GM21515 (cell line): ENCODE measurements around the gene CFAP54.
A peak's percentile ranks its signal among the peaks of the same experiment; 100 is the strongest.
"Not testable (repeated sequence)": the region's sequence is repeated elsewhere in the genome, so short reads cannot be mapped to it uniquely, and the experiment has no call there.

Experiments
- ATAC-seq: cut with Tn5 transposase; IDR thresholded peaks from one replicate; pipeline ENCODE4 v1.9.1; 2021; ENCODE audit not compliant: unreplicated experiment

The CFAP54 gene

DNA sequence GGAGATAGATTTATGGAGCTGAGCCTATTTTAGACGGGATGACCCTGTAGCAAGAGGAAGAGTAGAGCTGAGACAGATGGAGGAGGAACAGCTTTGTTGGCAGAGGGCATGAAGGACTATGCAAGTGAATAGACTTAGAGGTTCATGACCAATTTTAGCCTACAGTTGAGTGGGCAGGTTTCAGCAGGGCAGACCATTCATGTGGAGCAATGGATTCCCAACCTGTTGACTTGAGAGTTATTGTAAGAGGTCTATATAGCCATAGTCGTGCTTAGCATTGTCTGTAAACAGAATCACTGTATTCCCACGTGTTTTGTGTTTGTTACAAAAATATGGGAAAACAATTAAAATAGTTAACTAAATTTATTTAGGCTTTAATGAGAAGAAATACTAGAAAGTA, 116.8 kb downstream of the CFAP54 start:
- ATAC-seq, result no peak

DNA sequence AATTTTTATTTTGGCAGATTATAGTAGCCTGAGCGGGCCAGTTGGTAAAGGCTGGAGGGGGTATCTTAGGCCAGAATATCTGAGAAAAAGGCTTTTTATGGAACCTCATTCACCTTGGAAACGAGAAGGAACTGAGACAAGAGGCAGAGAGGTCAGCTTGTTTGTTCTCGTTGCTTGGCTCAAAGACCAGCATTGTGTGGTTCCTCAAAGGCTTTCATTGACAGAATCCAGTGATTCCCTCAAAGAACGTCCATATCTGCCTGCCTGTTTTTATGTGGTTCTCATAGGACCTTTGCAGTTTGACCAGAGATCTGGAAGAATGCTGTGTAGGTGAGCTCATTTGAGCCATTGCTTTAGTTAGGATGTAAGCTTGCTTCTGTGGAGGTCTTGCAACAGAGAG, 117.3 kb downstream of the CFAP54 start:
- no peak for ATAC-seq

DNA sequence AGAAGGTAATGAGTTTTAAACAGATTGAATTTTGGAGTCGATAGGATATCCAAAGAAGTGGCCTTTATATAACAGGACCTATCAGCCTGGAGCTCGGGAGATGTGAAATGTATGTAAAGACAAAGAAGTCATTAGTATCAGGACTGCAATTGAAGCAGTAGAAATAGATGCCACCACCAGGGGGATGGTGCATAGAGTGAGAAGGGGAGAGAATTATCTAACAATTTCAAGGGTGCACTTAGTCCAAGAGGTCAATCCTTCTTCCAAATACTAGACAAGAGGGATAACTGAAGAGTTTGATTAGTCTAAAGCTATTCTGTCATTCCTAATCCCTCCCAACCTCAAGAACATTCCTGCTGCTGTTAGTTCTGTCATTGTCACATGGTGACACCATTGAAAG, 127.8 kb downstream of the CFAP54 start:
- ATAC-seq, result no peak

DNA sequence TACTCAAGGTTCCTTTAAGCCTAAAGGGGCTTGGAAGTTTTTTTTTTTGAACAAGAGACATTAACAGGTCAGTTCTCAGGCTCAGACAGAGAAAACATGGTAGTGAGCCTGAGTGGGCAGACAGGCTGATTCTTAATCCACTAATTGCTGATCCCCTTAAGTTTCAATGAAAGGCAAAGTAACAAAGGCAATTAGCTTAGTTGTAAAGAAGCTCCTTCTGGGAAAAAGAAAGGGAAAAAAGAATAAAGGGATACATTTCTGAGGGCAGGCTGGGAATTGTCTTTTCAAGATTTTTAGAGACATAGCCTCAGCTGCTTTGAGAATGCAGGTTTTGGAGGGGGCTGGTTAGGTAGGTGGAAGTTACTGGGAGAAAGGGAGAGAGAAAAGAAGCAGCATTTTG, 133.8 kb downstream of the CFAP54 start:
- ATAC-seq, result no peak

DNA sequence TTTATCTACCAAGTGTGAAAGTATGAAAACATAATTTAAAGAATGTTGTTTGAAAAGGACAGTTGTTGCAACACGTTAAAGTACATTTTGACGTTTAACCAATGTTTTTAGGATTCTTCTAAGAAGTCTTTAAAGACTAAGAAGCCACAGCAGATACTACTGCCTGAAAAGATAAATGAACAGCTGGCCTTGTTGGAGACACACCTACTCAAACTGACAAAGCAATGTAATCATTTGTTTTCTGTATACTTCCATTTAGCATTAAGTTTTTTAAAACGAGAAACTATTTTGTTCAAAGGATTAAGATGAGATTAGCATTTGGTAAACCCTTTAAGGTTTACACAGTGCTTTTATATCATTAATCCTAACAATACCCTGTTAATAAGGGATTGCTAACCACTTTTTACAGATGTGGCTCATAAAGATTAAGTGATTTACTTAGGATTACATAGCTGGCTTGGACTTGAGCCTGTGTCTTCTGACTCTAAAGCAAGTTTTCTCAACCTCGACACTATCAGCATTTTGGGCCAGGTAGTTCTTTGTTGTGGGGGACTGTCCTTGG, 134.4 kb downstream of the CFAP54 start:
- ATAC-seq, result no peak

DNA sequence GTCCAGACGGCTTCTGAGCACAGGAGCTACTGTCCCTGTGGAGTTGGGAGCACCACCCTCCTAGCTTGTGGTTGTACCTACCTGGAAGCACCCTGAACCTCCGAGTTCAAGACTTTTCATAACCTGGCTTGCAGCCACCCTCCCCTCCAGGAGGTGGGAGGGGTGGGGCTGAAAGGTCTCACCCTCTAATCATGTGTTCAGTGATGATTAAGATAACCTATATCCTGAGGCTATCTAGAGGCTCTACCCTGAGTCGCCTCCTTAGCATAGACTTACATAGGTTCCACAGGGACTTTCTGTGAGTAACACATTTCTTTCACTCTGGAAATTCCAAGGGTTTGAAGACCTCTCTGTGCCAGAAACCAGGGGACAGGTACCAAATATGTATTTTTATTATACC, 146.5 kb downstream of the CFAP54 start:
- ATAC-seq, result no peak

DNA sequence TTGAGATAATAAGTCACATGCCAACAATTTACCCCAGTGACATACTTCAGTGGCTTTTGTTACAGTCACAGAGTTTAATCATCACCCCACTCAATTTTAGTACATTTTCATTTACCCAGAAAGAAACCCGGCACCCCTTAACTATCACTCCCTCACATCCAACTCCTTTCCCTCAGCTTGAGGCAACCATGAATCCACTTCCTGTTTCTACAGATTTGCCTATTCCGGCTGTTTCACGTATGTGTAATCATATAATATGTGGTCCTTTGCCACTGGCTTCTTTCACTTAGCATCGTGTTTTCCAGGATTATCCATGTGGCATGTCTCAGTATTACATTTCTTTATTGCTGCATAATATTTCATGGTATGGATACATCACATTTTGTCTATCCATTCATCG, 147.5 kb downstream of the CFAP54 start:
- ATAC-seq, result no peak

DNA sequence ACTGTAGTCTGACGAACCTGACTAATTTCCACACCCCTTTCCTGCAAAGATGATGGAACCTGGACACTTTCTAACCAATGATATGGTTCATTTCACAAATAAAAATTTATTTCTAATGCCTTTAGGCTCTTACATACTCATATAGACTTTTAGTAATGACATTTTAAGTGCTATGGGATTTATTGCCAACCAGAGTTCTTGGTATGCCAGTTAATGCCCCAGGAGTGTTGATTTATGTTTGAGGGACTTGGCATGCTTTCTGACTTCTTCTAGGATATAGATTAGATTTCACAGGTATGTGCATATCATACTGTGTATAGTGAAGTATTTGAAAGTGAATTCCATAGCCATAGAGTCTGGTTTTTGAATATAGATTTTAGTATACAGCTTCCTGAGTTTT, 159.5 kb downstream of the CFAP54 start:
- ATAC-seq, result no peak

DNA sequence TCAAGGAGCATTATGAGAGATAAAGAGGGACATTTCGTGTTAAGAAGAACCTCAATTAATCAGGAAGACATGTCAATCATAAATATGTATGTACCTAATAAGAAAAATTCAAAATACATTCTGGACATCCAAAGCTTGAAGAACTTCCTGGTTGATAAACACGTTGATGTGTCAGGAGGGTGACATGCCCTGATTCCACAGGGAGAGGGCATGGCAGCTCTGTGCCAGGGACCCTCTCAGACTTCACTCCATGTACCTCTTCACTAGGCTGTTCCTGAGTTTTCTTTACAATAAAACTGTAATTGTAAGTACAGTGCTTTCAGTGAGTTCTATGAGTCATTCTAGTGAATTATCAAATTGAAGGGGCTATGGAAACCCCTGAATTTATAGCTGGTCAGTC, 163.5 kb downstream of the CFAP54 start:
- ATAC-seq, result no peak

DNA sequence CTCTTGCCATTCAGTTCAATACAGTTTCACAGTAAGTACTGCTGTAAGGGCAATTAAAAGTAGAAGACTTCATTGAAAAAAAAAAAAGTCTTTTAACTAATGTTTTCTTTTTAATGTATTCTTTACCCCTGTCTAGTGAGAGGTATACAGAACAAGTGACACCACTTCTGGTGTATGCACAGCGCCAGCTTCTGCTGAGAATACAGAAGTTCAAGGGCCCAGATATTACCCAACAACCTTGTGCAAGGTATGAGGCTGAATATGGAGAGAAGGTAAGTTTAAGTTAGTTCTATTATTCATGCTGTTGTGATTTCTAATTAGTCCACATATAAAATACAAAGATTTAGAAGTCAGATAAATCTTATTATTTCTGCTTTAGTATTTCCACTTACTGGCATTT, 168.7 kb downstream of the CFAP54 start:
- ATAC-seq, result no peak

DNA sequence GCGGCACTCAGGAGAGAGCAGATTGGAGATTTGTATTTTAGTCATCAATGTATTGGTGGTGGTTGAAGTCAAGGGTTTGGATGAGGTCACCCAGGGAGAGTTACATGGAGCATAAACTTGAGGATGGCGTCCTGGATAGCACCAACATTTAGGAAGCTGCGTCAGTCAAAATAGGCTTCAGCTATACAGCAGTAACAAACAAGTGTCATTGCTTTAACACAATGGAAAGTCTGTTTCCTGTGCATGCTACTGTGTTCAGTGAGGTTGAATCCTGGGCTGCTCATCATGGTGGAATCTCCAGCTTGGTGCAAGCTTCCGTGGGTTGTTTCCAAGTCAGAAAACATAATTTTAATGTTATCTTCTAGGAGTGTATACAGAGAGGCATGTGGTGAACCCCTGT, 180.4 kb downstream of the CFAP54 start:
- ATAC-seq, result no peak

DNA sequence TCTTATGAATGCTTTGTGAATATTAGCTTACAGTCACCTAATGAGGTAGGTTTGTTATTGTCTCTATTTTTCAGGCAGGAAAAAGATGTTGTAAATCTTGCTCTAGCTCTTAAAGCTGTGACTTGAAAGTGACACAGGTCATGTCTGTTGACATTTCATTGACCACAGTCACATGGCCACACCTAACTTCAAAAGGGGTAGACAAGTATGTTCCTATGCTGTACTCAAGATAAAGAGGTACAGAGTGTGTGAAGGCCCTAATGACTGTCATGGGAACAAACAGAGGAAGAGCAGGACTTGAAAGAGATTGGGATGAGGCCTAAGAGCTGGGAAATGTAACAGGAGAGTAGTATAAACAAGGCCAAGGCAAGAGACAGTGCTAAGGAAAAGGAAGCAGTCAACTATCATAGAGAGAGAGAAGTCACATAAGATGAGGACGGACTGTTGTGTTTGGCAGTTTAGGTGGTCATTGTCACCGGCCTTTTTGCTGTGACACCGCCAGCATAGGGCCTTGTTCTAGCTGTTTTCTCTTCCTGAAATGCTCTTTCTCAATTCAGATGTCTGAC, 181.0 kb downstream of the CFAP54 start:
- ATAC-seq, result no peak

DNA sequence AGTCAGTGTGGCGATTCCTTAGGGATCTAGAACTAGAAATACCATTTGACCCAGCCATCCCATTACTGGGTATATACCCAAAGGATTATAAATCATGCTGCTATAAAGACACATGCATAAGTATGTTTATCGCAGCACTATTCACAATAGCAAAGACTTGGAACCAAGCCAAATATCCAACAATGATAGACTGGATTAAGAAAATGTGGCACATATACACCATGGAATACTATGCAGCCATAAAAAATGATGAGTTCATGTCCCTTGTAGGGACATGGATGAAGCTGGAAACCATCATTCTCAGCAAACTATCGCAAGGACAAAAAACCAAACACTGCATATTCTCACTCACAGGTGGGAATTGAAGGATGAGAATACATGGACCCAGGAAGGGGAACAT, 186.1 kb downstream of the CFAP54 start:
- ATAC-seq, result not testable (repeated sequence)

DNA sequence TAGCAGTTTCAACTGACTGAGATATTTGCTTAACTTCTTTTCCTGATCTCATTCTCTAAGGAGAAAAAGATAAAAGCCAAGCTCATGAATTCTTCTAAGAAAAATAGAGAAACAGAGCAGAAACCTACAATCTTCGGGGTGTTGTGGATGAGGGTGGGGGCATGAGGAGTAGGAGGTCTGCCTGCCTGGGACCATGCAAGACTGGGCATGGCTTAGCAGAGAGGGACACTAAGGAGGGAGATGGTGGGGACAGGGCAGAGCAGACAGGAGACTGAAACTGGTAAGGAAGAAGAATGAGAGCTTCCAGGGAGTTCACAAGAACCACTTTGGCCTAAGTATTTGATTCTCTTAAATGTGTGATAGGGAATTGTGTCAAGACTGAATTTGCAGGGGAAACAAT, 188.0 kb downstream of the CFAP54 start:
- ATAC-seq, result no peak

DNA sequence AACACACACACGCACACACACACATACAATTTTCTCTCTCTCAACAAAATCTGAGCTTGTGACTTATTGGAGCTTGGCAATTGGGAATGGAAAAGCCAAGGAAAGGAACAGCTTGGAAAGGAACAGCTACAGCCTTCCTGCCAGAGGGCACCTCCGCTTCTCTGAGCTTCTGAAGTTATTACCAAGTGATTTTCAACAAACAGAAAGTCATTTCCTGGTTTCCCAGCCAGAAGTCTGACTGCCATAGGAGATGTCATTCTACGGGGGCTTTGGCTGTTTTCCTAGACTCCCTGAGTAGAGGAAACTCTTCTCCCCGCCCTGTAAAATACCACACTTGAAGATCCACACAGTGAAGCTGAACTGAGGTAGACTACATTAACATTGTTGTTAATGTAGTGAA, 198.3 kb downstream of the CFAP54 start:
- no peak for ATAC-seq

DNA sequence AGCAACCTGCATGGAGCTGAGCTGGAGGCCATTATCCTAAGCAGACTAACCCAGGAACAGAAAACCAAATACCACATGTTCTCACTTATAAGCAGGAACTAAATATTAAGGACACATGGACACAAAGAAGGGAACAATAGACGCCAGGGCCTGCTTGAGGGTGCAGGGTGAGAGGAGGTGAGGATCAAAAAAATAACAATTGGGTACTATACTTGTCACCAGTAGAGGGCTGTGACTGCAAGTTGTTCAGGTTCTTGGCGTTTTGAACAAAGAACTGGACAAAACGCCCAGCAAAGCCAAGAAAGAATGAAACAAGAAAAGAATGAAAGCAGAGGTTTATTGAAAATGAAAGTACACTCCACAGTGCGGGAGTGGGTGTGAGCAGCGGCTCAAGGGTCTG, 209.1 kb downstream of the CFAP54 start:
- ATAC-seq, result no peak

DNA sequence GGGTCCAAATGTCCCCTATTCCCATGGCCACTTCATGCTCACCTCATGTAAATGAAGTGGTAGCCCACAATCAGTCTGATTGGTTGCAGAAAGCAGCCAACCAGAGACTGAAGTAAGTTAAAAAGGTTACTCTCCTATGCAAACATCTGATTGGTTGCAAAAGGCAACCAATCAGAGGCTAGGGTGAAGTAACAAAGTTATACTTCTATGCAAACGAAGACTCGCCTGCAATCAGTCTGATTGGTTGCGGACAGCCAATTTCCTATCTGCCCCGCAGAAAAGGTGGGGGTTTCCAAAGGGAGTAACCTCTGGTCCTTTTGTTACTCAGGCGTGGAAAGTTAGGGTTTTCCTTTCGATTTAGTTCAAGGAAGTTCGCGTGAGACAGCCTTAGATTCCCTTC, 209.6 kb downstream of the CFAP54 start:
- ATAC-seq, result no peak

DNA sequence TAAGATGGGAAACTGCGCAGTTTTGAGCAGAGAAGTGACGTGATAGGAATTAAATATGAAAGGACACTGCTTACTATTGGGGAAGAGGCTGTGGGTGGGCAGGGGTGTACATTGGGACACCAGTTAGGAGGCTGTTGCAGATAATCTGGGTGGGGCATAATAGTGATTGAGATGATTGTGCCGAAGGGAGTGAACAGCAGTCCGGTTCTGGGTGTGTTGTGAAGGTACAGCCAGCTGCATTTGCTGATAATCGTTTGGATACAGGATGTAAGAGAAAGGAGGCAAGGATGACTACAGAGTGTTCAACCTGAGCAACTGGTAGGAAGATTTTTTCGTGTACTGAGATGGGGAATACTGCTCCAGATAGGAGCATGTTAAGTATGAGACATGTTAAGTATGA, 212.5 kb downstream of the CFAP54 start:
- no peak for ATAC-seq

DNA sequence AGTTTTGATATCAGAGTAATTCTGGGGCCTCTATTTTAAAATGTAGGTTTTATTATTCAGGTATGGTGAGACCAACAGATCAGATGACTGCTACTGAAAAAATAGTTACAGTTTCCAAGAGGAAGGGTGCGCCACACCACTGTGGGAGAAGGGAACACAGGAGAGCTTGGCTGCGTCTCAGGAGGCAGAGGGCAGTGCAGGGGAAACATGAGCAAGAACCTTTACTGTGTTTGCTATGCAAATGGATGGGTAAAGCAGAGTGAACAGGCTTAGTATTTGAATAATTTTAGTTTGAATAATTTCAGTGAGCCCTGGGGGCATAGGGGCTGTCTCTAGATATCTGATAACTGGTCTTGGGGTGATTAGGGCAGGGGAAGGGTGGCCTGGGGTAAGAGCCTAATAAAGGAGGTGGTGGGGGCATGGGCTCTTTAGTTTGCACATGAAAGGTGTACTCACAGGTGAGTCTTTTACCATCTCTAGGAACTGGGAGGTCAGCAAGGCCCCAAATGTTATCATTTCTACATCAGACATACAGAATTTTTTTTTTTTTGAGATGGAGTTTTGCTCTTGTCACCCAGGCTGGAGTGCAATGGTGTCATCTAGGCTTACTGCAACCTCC, 220.9 kb downstream of the CFAP54 start:
- no peak for ATAC-seq

DNA sequence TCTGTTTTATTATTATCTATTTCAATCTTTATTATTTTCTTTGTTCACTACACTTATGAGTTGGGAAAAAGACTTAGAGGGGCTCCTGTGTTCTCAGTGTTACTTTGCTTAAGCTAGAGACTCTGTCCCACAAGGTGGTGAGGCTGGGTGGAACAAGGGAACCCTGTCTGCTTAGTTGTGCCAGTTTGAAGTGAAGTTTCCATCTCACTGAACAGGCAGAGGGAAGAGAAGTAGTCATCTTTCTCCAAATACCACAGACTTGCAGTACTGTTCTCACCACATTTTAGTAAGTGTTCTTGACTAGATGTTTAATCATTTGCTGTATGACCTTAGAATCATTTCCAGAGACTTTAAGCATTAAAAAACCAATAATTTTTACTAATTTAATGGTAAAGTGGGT, 222.0 kb downstream of the CFAP54 start:
- no peak for ATAC-seq

DNA sequence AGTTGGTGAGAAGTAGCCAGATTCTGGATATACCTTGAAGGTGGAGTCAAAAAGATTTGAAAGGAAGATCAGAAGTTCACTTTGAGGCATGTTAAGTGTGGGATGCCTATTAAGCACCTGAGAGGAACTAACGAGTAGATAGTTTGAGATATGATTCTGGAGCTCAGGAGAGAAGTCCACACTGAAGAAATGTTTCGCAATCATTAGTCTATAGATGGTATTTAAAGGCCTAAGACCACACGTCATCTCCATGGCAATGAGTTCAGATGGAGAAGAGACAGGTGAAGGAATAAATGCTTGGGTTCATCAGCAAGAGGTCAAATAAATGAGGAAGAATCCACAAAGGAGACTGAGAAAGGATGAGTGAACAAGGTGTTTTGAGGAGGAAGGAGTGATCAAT, 224.8 kb downstream of the CFAP54 start:
- ATAC-seq, result no peak

DNA sequence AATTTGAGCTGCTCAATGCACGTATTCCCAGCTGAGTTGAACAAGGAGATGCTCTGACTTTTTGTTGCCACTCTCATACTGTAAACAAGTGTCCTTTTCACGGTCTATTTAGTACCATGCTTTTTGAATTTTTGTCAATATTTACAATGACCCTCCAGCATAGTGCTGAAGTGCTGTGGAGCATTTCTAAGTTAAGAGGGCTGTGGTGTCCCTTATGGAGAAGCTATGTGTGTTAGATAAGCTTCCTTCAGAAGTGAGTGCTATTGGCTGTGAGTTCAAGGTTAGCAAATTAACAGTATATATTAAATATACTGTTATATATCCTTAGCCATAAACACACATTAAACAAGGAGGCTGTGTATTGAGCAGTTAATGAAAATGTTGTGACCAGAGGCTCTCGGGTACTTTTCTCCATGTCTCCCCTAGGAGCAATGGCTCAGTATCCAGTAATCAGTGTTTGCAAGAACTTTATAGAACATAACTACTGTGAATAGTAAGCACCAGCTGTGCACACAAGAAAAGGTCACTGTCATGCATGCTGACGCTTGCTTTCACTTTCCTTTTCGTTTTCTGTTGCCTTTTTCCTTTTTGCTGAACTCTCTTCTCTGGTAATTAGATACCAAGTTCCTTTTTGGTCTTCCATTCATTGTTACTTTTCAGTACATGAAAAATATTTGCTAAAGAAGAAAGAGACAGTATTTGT, 230.4 kb downstream of the CFAP54 start:
- ATAC-seq, result peak; percentile 94

DNA sequence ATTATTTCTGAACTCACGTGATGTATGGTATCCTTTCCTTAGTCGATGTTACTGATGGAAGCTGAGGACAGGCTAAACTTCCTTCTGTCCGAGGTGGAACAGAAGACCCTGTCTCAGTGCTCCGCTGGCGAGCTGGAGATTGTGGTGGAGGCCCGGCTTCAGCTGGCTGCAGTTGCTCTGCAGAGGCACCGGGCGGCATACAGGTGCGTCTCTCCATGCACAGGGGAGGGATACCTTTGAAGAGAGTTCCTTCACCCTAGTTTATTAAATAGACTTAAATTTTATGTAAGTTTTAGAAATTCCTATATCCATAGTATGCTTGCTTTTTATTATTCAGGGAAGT, 231.0 kb downstream of the CFAP54 start:
- peak; percentile 70 for ATAC-seq
